Fibroblast of skin of scalp (primary cell): Measurements from ENCODE around the gene DDR1. TPM values are rescaled to one million over a fixed set of nuclear protein-coding genes. Genes with fewer than 3 reads are reported as not detected.
"Not testable (repeated sequence)": the region's sequence is repeated elsewhere in the genome, so short reads cannot be mapped to it uniquely, and the experiment has no call there.

Experiments used
- DNase-seq: peaks from one replicate; pipeline ENCODE4 v3.0.0-alpha.2; 2013
- polyA plus RNA-seq, 2 experiments: library from polyadenylated mRNA; unstranded; fragments of 120-200 nt; gene quantifications; one replicate each; pipeline ENCODE4 v1.2.1, GENCODE V29; 2013; ENCODE audit not compliant: insufficient read length in 2 of 2

DDR1 gene
- 39.9 TPM for polyA plus RNA-seq (2013, experiment 1 of 2; ENCODE audit: insufficient read length)
- polyA plus RNA-seq (2013, experiment 2 of 2; ENCODE audit: insufficient read length): 41.8 TPM

DNA sequence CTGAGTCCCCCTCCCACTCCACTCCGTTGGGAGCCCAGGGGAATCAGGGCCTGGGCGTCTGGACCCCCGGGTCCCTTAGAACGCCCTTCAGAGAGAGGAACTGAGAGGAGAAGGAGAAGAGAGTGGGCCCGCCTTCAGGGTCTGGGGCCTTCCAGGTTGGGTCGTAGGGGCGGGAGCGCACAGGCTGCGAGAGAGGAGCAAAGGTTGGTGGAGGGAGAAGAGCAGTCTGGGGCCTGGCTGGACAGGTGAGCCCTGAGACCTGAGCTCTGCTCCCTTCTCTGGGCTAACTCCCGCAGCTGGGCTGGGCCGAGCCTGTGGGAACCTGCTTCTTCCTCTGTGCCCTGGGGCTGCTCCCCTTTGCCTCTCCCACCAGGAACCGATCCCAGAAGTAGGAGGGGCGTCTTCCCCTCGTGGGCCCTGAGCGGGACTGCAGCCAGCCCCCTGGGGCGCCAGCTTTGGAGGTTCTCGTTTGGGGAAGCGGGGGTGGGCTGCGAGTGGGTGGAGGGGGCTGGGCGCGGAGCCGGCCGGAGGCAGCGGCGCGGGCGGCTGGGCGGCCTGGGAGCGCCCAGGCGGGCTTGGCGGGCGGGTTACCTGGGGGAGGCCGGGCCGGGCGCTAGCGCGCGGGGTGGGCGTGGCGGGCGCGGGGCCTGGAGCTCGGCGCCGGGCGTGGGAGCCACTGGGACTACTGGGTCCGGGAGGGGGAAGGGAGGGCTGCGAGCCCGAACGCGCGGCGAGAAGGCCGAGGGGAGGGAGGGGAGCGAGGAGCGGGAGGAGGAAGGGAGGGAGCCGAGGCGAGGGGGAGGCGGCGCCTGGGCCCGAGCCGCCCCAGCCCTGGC, at the start of gene DDR1:
Gene DDR1, plus strand, starts transcription at position 835 of the 836 bp plus-strand sequence. CDS start 4,211 bp downstream, outside the sequence.
- peak; percentile 75 for DNase-seq

DNA sequence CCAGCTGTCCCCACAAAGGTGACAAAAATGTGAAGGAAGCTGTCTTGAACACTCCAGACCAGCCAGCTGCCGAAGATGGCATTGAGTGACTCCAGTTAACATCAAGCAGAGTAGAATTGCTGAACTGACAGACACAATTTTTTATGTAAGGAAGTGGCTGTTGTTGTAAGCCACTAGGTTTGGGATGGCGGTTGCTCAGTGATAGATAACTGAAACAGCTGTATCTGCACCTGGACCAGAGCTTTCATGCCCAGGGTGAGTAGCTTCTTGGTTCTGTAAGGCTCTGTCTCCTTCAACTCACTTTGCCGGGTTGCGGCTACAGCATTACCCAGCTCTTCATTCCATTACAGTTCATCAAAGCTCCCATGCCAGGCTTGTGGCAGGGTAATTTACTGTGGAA, 49.7 kb upstream of the DDR1 start:
- DNase-seq: no peak

DNA sequence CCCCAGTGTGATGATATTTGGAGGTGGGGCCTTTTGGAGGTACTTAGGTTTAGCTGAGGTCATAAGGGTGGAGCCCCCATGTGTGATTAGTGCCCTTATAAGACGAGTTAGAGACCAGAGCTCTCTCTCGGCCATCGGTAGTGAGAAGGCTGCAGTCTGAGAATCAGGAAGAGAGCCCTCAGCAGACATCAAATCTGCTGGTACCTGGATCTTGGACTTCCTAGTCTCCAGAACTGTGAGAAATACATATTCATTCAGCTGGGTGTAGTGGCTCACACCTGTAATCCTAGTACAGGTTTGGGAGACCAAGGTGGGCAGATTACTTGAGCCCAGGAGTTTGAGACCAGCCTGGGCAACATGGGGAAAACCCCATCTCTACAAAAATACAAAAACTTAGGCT, 48.7 kb upstream of the DDR1 start:
- no peak for DNase-seq

DNA sequence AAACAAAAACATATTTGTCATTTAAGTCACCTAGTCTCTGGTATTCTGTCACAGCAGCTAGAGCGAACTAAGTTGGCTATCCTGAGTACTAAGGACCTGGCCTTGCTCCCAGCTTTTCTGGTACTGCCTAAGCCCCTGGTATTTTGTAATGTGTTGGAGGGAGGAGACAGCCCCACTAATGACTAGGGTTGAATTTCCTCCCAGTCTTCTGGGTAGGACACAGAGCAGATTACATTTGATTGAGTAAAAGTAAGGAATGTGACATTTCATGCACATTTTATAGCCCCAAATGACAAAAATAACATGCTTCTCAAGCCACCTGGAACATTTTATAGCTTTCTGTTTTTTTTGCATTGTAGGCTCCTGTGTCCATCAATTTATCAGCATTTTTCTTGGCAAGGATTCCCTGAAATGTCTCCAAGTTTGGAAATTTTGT, 47.9 kb upstream of the DDR1 start:
- DNase-seq: peak; percentile 78

DNA sequence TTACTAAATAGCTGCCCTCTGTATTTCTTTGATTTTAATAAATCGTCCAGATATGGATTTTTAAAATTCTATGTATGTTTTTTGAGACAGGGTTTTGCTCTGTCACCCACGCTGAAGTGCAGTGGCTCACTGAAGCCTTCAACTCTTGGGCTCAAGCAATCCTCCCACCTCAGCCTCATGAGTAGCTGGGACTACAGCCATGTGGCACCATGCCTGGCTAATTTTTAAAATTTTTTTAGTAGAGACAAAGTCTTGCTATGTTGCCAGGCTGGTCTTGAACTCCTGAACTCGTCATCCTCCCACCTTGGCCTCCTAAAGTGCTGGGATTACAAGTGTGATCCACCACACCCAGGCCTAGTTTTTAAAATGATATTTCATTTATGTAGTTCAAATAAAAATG, 47.4 kb upstream of the DDR1 start:
- no peak for DNase-seq

DNA sequence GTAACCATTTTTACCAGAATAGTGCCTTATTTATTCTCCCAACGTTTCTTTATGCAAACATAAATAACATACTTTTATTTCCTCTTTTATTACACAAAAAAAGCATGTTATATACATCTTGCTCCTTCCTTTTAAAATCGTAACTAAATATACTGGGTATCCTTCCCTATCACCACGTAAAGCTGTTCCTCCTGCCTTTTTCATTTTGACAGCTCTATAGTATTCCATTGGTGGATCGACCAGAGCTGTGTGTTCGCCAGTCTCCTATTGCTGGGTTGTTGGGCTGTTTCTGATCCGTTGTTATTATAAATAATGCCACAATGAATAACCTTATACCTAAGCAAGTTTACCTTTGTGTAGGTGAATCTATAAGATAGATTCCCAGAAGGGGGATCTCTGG, 46.9 kb upstream of the DDR1 start:
- DNase-seq: no peak

DNA sequence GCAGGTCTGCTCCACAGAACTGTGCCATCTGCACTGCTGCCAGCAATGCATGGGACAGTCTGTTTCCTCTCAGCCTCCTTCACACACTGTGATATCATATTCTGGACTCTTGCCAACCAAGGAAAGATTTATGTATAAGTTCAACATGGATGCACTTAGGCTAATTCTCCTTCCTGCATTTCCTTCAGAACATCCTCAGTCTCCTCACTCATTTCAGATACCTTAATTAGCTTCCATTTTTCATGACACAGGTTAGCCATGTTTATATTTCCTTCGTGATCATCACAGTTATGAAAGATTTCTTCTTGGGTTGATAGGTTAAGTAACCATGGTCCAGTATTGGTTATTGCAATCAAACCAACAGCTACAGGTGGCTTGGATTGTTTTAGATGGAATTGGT, 46.4 kb upstream of the DDR1 start:
- no peak for DNase-seq

DNA sequence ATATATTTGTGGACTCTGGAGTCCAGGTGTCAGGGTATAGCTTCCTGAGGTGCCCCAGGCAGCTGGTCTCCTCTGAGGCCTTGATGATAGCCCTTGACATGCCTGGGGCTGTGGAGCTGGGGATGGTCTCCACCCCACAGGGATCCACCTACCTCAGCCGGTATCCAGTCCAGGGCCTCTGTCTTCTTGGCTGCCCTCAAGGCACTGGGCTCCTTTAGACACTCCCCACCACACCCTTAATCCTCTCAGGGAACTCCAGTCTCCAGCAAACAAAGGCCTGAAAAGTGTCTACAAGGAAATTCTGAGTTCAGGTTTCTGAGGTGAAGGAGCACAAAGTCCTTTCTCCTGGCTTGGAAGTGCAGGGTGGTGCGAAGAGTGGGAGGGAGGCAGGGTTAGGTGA, 44.6 kb upstream of the DDR1 start:
- DNase-seq: no peak

DNA sequence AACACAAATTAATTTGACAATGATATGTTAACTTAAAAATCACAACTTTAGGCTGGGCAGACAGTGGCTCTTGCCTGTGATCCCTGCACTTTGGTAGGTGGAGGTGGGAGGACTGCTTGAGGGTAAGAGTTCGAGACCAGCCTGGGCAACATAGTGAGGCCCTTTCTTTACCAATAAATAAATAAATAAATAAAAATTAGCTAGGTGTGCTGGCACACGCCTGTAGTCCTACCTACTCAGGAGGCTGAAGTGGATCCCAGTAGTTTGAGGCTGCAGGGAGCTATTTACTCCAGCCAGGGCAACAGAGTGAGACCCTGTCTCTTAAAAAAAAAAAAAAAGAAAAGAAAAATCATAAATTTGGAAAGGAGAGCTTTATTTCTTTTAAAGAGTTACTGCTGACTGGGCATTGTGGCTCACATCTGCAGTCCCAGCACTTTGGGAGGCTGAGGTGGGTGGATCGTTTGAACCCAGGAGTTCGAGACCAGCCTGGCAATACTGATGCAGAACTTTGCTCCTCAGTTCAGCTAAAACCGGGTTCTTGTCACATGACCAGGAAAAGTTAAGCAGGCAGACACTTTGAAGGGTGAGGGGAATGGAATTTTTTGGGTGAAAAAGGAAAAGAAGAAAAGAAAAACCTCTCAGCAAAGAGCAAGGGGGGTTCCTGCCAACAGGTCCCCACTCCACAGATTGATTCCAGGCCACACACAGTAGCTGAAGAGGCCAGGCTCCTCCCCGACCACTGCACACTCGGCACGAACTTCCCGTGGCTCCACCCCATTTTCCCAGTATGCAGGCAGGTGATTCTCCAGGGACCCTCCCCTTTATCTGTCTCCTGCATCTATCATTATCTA, 44.0 kb upstream of the DDR1 start:
- no peak for DNase-seq

DNA sequence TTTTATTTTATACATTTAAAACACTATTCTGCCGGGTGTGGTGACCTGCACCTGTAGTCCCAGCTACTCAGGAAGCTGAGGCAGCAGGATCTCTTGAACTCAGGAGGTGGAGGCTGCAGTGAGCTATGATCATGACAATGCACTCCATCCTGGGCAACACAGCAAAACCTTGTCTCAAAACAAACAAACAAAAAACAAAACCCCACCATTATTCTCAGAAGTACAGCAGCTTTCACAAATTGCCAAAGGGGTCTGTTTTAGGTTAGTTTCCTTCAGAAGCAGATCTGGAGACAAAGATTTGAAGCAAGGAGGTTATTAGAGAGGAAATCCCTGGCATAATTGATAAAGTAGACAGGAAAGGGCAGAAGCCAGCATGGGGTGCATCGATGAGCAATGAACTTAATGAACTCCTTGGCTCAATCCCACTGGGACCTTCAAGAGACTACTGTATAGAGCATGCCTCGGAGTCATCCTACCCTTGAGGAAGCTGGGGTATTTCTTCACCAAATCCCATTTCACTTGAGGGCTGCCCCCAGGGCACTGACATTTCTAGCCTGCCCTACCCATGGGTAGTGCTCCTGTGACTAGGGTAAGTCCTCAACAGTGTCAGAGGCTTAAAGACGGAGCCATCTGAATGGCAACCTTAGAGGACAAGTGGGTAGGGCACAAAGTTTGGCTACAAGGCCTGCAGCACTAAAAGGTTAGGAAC, 43.2 kb upstream of the DDR1 start:
- peak; percentile 31 for DNase-seq

DNA sequence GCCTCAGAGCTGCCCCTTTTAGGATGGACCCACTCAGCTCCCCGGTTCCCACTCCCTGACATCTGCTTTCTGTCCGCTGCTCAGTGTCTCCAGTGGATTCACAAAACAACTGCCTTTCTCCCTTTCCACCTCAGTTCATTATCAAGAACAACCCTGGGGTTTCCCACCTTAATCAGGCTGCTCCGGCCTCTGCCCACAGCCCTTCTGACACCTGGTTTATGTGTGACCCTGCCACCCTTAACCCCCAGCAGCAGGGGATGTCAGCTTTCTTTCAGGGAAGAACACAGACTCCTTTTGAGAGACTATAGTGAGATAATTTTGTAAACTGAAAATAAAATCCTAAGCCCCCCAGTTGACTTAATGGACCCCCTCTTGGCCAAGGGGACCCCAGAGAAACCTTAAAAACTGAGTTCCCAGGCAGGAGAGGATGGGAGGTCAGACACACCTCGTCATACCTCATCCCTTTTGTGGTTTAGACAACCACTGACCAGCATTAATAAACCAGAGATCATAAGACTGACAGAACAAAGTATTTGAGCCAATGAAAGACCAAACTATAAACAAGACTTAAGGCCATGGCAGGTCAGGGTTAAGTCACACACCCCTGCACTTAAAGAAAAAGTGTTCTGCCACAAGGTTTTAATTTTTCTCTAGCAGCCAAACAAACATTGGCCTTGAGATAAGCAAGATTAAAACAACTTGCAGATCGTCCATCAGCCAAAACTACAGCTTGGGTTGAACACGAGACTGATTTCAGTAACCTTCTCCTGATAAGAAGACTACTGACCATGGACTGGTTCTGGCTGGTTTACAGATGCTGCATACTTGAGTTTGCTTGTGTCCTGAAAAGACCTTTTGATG, 42.4 kb upstream of the DDR1 start:
- DNase-seq: no peak

DNA sequence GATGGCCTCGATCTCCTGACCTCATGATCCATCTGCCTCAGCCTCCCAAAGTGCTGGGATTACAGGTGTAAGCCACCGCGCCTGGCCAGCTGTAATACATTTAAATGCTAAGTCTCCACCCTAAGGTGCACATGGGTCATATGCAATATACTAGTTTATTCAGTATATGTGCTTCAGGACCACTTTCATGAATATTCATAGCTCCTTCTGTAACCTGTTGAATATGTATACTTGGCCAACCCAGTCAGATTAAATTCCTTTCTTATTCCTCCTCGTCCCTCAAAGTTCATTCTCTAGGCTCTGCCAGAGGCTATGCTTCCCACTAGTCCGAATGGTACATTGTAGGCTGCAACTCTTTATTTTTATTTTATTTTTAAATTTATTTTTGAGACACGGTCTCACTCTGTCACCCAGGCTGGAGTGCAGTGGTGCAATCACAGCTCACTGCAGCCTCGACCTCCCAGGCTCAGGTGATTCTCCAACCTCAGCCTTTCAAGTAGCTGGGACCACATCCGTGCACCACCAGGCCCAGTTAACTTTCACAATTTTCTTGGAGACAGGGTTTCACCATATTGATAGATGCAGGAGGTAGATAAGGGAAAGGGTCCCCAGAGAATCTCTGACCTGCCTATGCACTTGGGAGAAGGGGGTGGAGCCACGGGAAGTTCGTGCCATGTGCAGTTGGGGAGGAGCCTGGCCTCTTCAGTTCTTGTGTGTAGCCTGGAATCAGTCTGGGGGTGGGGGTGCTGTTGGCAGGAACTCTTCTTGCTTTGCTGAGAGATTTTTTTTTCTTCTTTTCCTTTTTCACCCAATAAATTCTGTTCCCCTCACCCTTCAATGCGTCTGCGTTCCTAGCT, 41.3 kb upstream of the DDR1 start:
- peak; percentile 67 for DNase-seq

DNA sequence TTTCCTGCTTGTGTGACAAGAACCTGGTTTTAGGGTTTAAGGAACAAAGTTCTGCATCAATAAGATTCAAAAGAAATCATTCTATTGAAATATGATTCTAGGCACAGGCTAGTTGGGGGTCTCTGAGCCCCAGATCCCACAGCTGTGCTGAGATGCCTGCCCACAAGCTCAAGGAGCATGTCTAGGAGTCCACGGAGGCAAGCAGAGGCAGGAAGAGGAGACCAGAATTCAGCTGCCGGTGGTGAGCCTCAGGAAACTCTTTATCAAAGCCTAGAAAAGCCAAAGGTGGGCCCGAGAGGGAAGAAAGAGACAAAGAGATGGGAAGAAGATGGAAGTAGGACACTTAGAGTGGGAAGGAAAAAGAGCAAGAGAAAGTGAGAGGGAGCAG, 40.7 kb upstream of the DDR1 start:
- no peak for DNase-seq

DNA sequence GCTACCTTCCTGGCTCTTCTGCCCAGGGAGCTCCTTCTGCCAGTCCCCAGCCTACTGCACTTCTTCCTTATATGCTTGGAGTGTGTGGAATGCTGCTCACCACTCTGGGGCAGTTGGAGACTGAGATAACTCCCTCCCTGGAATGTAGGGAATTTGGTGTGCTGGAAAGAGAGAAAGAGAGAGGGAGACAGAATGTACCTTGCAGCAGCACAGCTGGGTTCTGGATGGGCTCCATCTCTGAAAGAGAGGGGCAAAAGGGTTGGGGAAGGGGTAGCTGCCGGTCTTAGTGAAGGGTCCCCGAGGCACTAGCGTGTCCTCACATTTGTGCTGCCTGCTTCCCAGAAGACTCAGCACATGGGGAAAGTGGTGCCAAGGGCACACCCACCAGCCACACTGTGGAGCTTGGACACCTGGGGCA, 40.2 kb upstream of the DDR1 start:
- peak; percentile 84 for DNase-seq

DNA sequence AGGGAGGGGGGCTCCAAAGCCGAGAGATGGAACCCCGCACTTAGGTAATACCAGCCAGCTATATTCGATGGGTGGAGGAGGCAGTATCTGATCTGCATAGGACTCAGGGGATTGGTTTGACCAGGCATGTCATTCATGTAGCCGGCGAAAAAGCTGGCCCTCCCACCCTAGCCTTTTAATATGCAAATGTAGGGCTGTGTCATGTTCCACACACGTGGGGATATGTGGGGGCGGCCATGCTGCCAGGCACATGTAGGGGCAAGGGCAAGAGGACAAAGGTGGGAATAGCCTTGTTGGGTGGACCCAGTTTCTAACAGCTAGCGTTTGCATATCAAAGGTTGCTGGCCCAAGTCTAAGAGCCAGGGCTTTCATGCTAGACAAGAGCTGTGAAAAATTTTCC, 39.1 kb upstream of the DDR1 start:
- no peak for DNase-seq

DNA sequence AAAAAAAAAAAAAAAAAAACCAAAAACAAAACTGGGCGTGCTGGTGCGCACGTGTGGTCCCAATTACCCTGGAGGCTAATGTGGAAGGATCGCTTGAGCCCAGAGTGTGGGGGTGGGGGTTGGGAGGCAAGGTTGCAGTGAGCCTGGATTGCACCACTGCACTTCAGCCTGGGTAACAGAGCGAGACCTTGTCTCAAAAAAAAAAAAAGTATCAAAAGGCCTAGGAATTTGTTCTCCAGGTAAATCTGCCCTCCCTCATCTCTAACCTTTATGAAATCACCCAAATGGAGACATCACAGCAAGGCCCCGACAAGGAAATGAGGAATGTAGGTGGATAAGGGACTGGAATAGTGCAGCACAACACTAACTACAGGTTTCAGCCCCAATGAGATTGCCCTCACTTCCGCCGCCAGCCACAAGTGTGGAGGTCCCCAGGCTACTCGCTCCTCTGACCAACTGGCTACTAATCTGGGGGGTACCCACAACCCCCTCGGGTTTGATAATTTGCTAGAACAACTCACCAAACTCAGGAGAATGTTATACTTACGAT, 36.8 kb upstream of the DDR1 start:
- DNase-seq: no peak

DNA sequence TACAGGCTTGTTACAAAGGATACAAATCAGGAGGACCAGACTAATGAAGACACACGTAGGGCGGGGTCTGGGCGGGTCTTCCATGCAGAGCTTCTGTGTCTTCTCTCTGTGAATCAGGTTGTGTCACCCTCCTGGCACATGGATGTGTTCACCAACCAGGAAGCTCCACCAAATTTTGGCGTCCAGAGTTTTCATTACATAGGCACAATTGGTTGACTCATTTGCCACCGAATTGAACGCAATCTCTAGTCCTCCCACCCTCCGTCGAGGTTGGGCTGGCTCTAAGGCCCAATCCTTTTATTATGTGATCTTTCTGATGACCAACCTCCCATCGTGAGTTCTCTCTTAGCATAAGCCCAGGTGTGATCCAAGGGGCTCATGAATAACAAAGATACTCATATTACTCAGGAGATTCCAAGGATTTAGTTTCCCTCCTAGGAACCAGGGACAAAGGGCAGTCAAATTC, 36.3 kb upstream of the DDR1 start:
- DNase-seq: no peak

DNA sequence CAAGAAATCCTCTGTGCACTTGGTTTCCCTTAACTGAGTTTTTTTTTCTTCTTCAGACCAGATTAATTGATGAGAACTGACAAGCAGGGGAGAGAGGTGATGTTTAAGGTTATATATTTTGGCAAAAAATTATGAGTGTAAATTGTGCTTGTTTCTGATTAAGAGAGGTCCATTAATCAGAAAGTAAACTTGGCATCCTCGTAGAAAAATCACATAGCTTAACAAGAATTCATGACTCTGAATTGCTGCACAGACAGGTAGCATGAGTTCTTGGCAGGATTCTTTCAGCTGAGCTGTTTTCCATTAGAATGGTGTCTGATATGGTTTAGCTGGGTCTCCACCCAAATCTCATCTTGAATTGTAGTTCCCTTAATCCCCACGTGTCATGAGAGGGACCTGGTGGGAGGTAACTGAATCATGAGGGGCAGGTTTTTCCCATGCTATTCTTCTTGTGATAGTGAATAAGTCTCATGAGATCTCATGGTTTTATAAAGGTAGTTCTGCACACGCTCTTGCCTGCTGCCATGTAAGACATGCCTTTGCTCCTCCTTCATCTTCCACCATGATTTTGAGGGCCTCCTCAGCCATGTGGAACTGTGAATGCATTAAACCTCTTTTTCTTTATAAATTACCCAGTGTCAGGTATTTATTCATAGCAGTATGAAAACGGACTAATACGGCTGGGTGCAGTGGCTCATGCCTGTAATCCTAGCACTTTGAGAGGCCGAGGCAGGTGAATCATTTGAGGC, 34.2 kb upstream of the DDR1 start:
- no peak for DNase-seq

DNA sequence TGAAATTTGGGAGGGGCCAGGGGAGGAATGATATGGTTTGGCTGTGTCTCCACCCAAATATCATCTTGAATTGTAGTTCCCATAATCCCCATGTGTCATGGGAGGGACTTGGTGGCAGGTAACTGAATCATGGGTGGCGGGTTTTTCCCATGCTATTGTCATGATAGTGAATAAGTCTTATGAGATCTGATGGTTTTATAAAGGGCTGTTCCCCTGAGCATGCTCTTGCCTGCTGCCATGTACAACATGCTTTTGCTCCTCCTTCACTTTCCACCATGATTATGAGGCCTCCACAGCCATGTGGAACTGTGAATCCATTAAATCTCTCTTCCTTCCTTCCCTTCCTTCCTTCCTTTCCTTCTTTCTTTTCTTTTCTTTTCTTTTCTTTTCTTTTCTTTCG, 31.9 kb upstream of the DDR1 start:
- not testable (repeated sequence) for DNase-seq
